Astrocyte of the cerebellum (primary cell): ENCODE data around the gene B4GALT5.
A peak's percentile ranks its signal among the peaks of the same experiment; 100 is the strongest.
"Not testable (repeated sequence)": the region's sequence is repeated elsewhere in the genome, so short reads cannot be mapped to it uniquely, and the experiment has no call there.

Experiments used
- DNase-seq: peaks from one replicate; pipeline ENCODE4 v3.0.0-alpha.2; 2011; ENCODE audit warnings: low read depth
- H3K4me3 ChIP-seq: 2 replicates; pipeline ENCODE4 v1.5.1; 2011; ENCODE audit warnings: mild to moderate bottlenecking, low read depth, low read length, moderate library complexity
- in situ Hi-C: cut with HindIII; loops from 2 replicates; pipeline ENCODE4 v1.10.0; 2017; ENCODE audit warnings: low sequenced_read_pairs
- TF ChIP-seq, protein P1 (sequence below): IDR thresholded peaks from 2 replicates; pipeline ENCODE4 v1.5.1; 2012; ENCODE audit warnings: low read length, low read depth, moderate library complexity, mild to moderate bottlenecking; ENCODE audit errors: missing control alignments

B4GALT5 gene

DNA sequence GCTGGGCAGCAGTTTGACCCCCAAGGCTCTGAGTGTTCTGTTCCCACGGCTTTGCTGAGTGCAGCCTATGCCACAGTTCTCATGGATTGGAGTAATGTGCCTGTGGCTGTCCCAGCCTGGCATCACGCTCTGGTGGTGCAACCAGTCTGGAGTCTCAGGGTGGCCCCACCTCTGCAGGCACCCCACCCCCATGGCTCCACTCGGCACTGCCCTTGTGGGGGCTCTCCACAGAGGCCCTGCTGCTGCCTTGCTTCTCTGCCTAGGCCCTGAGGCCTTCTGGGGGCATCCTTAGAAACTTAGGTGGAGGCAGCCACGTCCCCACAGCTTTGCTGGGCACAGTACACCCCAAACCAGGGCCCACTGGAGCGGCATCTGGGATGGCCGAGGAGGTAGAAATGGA, 25.4 kb upstream of the B4GALT5 start:
- in situ Hi-C loops = no loop called here
- no peak overlapping the region for H3K4me3 ChIP-seq
- no peak for DNase-seq
- TF ChIP-seq, protein P1, sequence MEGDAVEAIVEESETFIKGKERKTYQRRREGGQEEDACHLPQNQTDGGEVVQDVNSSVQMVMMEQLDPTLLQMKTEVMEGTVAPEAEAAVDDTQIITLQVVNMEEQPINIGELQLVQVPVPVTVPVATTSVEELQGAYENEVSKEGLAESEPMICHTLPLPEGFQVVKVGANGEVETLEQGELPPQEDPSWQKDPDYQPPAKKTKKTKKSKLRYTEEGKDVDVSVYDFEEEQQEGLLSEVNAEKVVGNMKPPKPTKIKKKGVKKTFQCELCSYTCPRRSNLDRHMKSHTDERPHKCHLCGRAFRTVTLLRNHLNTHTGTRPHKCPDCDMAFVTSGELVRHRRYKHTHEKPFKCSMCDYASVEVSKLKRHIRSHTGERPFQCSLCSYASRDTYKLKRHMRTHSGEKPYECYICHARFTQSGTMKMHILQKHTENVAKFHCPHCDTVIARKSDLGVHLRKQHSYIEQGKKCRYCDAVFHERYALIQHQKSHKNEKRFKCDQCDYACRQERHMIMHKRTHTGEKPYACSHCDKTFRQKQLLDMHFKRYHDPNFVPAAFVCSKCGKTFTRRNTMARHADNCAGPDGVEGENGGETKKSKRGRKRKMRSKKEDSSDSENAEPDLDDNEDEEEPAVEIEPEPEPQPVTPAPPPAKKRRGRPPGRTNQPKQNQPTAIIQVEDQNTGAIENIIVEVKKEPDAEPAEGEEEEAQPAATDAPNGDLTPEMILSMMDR = no peak

DNA sequence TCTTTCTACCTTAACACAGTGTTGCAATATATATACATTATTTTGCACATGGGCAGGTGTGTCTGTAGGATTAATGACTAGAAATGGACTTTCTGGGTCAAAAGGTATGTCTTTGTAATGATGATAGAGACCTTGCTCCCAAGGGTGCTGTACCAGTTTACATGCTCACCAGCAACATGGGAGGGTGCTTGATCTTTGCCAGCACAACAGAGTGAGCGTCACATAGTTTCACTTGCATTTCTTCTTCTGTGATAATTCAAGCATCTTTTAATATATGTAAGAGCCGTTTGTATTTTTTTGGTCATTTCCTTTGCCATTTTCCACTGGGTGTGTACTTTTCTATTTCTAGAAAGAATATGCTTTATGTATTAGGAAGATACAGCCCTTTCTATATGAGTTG, 23.6 kb upstream of the B4GALT5 start:
- in situ Hi-C loops = no loop called here
- TF ChIP-seq, protein P1 = no peak
- no peak overlapping the region for H3K4me3 ChIP-seq
- DNase-seq = no peak

DNA sequence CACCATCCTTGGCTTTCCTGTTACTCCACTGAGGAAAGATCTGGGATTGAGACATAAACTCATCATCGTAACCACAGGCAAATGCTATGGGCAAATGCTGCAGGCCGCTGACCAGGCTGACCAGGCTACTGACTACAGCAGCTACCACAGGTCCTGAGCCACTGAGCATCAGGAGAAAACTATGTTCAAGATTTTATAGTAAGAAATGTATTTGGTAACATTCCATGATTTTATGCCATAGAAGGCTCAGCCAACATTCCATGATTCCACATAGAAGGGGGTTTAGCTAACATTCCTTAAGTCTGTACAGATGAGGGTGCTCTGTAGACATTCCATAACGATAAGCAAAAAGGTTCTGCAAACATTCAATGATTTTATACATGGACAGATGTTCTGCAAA, 16.1 kb upstream of the B4GALT5 start:
- peak; percentile 22 for DNase-seq
- in situ Hi-C loops = no loop called here

DNA sequence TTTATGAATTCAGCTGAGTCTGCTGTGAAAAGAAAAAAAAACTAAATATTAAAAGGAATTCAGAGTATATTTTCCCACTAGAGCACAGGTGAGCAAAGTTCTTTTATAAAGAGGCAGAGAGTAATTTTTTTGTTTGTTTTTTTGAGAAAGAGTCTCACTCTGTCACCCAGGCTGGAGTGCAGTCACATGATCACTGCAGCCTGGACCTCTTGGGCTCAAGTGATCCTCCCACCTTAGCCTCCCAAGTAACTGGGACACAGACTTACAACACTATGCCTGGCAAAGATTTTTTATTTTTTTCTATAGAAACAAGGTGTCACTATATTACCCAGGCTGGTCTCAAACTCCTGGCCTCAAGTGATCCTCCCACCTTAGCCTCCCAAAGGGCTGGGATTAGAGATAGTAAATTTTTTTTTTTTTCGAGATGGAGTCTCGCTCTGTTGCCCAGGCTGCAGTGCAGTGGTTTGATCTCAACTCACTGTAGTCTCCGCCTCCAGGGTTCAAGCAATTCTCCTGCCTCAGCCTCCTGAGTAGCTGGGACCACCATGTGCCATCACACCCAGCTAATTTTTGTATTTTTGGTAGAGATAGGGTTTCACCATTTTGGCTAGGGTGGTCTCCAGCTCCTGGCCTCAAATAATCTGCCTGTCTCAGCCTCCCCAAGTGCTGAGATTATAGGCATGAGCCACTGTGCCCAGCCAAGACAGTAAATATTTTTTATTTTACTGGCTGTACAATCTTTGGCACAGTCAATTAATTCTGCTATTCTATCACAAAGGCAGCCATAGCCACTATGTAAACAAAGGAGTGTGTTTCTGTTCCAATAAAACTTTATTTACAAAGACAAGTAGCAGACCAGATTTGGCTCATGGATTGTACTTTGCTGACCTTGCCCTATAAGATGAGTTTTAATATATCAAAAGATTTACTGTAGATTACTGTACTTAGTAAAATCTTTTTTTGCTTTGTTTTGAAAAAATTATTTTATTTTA, 14.5 kb upstream of the B4GALT5 start:
- no peak for DNase-seq
- H3K4me3 ChIP-seq = no peak overlapping the region
- in situ Hi-C loops = no loop called here
- TF ChIP-seq, protein P1 = no peak

More for the DNA sequence above, 16.1 kb upstream of the B4GALT5 start:
- TF ChIP-seq, protein P1 = no peak
- no peak overlapping the region for H3K4me3 ChIP-seq

DNA sequence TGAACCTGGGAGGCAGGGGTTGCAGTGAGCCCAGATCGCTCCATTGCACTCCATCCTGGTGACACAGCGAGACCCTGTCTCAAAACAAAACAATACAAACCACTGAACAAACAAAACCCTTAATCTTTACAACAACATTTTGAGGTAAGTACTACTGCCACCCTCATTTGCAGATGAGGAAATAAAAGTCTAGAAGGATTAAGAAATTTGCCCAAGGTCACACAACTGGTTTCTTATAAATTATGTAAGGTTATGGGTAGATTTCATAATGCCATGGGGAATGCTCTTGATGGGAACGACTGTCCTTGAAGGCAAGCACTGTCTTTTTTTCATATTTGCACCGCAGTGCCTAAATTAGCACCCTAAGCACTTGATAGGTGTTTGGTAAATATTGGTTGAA, 13.8 kb upstream of the B4GALT5 start:
- no peak for DNase-seq
- in situ Hi-C loops = no loop called here
- TF ChIP-seq, protein P1 = no peak
- H3K4me3 ChIP-seq = no peak overlapping the region

DNA sequence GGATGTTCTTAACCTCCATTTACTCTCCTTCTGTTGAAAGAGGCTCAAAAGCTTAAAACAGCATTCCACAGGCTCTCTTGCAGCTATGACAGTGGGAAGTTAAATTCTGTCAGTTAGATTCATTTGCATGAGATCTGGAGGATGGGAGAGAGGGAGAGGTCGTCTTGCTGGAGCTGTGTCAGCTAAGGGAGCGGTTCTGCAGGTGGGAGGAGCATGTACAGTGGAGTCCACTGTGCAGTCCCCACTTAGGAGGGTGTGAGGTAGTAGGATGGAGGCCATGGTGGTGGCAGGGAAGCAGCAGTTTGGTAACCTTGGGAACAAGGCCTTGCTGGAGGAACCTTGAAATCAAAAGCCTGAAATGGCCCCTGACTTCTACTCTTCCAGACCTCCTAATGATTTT, 12.0 kb upstream of the B4GALT5 start:
- no peak overlapping the region for H3K4me3 ChIP-seq
- in situ Hi-C loops = no loop called here
- TF ChIP-seq, protein P1 = no peak
- no peak for DNase-seq

DNA sequence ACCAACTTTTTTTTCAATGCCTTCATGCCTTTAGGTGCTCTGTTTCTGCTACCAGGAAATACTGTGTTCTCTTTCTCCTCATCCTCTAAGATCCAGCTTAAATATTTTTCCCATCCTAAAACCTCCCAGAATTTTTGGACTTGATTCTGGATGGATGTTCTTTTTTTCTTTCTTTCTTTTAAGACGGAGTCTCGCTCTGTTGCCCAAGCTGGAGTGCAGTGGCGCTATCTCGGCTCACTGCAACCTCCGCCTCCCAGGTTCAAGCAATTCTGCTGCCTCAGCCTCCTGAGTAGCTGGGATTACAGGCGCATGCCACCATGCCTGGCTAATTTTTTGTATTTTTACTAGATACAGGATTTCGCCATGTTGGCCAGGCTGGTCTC, 11.5 kb upstream of the B4GALT5 start:
- DNase-seq, in situ Hi-C loops: not testable (repeated sequence)

More for the DNA sequence above, 11.5 kb upstream of the B4GALT5 start:
- not testable (repeated sequence) for H3K4me3 ChIP-seq
